Measurements from ENCODE around the gene FXYD2. TPM values are rescaled to one million over a fixed set of nuclear protein-coding genes. Genes with fewer than 3 reads are reported as not detected.

Gene FXYD2
- total RNA-seq, 2 donors from 2014 or later = 3.0 TPM

DNA sequence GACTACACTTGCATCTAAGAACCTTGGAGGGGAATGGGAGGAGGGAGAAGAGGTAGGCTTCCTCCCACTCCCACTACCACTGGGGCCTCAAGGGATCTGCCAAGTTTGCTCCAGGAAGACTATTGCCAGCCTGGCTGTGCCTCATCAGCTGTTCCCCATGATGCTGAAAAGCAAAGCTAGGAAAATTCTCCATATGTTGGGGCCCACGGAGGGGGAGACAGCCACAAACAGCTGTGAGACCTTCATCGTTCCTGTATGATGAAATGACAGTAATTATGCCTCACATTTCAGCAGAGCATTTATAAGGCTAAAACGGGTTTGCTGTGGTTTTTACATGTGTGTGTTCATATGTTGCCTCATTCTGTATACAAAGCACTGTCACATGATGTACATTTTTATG, 34.3 kb downstream of the FXYD2 start:
- Mint-ChIP-seq H3K4me3 (no peak overlapping the region), H3K4me1 (peaks cover 9% of the 10 kb centered on the region), H3K36me3 (ENCODE audit: low read depth) (peaks cover 3% of the 10 kb centered on the region), H3K27ac (no peak overlapping the region), H3K27me3 (ENCODE audit: insufficient read depth) (peaks cover 68% of the 10 kb centered on the region), H3K9me3 (no peaks in the 10 kb centered on the region)
- TF ChIP-seq, protein P1, sequence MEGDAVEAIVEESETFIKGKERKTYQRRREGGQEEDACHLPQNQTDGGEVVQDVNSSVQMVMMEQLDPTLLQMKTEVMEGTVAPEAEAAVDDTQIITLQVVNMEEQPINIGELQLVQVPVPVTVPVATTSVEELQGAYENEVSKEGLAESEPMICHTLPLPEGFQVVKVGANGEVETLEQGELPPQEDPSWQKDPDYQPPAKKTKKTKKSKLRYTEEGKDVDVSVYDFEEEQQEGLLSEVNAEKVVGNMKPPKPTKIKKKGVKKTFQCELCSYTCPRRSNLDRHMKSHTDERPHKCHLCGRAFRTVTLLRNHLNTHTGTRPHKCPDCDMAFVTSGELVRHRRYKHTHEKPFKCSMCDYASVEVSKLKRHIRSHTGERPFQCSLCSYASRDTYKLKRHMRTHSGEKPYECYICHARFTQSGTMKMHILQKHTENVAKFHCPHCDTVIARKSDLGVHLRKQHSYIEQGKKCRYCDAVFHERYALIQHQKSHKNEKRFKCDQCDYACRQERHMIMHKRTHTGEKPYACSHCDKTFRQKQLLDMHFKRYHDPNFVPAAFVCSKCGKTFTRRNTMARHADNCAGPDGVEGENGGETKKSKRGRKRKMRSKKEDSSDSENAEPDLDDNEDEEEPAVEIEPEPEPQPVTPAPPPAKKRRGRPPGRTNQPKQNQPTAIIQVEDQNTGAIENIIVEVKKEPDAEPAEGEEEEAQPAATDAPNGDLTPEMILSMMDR (conservative IDR thresholded peaks at IDR 0.05) = no peak
- no peak overlapping the region for H3K4me3 ChIP-seq (ENCODE audit: low read length)
- WGBS, 2 experiments (ENCODE audit: insufficient coverage in 1 of 2, insufficient read length in 1 of 2) = 80 to 90% methylated on average over 3 of the region's 3 CpGs
- H3K27me3 ChIP-seq (ENCODE audit: control insufficient read depth, insufficient read depth, low read length, poor library complexity, severe bottlenecking) = peaks cover 75% of the 10 kb centered on the region
- H3K27ac ChIP-seq (ENCODE audit: low read depth, low read length) = no peak overlapping the region
- DNase-seq = no peak
- no peaks in the 10 kb centered on the region for H3K36me3 ChIP-seq (ENCODE audit: control insufficient read depth, insufficient read depth, low read length)
- H3K9me3 ChIP-seq (ENCODE audit: control insufficient read depth, low read length) = no peaks in the 10 kb centered on the region
- H3K9ac ChIP-seq (ENCODE audit: extremely low read depth, low read length, poor library complexity, severe bottlenecking) = no peak overlapping the region
- H3K4me1 ChIP-seq (ENCODE audit: control insufficient read depth, insufficient read depth, low read length) = no peaks in the 10 kb centered on the region

- peaks cover 67% of the 10 kb centered on the region for H3K27me3 Mint-ChIP-seq (ENCODE audit: insufficient read depth)
- no peaks in the 10 kb centered on the region for H3K4me1 ChIP-seq (ENCODE audit: control insufficient read depth, insufficient read depth, low read length)
- no peaks in the 10 kb centered on the region for H3K9me3 ChIP-seq (ENCODE audit: control insufficient read depth, low read length)
- no peak for DNase-seq
- H3K36me3 ChIP-seq (ENCODE audit: control insufficient read depth, insufficient read depth, low read length) = no peaks in the 10 kb centered on the region
- H3K27ac ChIP-seq (ENCODE audit: low read depth, low read length) = no peak overlapping the region
- TF ChIP-seq, protein P1 (conservative IDR thresholded peaks at IDR 0.05) = no peak
- peaks cover 3% of the 10 kb centered on the region for H3K36me3 Mint-ChIP-seq (ENCODE audit: low read depth)
- H3K27me3 ChIP-seq (ENCODE audit: control insufficient read depth, insufficient read depth, low read length, poor library complexity, severe bottlenecking) = peaks cover 69% of the 10 kb centered on the region
- H3K9ac ChIP-seq (ENCODE audit: extremely low read depth, low read length, poor library complexity, severe bottlenecking) = no peak overlapping the region
- no peak overlapping the region for H3K27ac Mint-ChIP-seq
- WGBS, 2 experiments (ENCODE audit: insufficient coverage in 1 of 2, insufficient read length in 1 of 2) = 83 to 89% methylated on average over 4 of the region's 4 CpGs
- H3K4me3 Mint-ChIP-seq = no peak overlapping the region
- no peaks in the 10 kb centered on the region for H3K9me3 Mint-ChIP-seq
- no peak overlapping the region for H3K4me3 ChIP-seq (ENCODE audit: low read length)
- peaks cover 6% of the 10 kb centered on the region for H3K4me1 Mint-ChIP-seq
Measured at GRCh38 chr11:117789241-117789640, 35.3 kb downstream of the FXYD2 start.

GRCh38 chr11:117786135-117786870, 38.2 kb downstream of the FXYD2 start:
- H3K27ac ChIP-seq (ENCODE audit: low read depth, low read length) = no peak overlapping the region
- Mint-ChIP-seq H3K9me3 (no peaks in the 10 kb centered on the region), H3K36me3 (ENCODE audit: low read depth) (peaks cover 3% of the 10 kb centered on the region), H3K27me3 (ENCODE audit: insufficient read depth) (peaks cover 54% of the 10 kb centered on the region), H3K27ac (no peak overlapping the region), H3K4me3 (no peak overlapping the region), H3K4me1 (peaks cover 6% of the 10 kb centered on the region)
- H3K9ac ChIP-seq (ENCODE audit: extremely low read depth, low read length, poor library complexity, severe bottlenecking) = no peak overlapping the region
- no peaks in the 10 kb centered on the region for H3K4me1 ChIP-seq (ENCODE audit: control insufficient read depth, insufficient read depth, low read length)
- no peak overlapping the region for H3K4me3 ChIP-seq (ENCODE audit: low read length)
- 80 to 89% methylated on average over 6 to 14 of the region's 14 CpGs for WGBS, 2 experiments (ENCODE audit: insufficient coverage in 1 of 2, insufficient read length in 1 of 2)
- H3K36me3 ChIP-seq (ENCODE audit: control insufficient read depth, insufficient read depth, low read length) = no peaks in the 10 kb centered on the region
- no peaks in the 10 kb centered on the region for H3K9me3 ChIP-seq (ENCODE audit: control insufficient read depth, low read length)
- DNase-seq = no peak
- TF ChIP-seq, protein P1 (conservative IDR thresholded peaks at IDR 0.05) = no peak
- peaks cover 73% of the 10 kb centered on the region for H3K27me3 ChIP-seq (ENCODE audit: control insufficient read depth, insufficient read depth, low read length, poor library complexity, severe bottlenecking)
